NCI-H510A (cell line): ENCODE results near the gene CDK7.

ENCODE experiments used
- DNase-seq: peaks from one replicate; lab custom pipeline; 2025; lab: John Stamatoyannopoulos, UW

CDK7 gene

GRCh38 chr5:69293882-69294281 is 59.2 kb downstream of the CDK7 start:
- DNase-seq: no peak

DNA sequence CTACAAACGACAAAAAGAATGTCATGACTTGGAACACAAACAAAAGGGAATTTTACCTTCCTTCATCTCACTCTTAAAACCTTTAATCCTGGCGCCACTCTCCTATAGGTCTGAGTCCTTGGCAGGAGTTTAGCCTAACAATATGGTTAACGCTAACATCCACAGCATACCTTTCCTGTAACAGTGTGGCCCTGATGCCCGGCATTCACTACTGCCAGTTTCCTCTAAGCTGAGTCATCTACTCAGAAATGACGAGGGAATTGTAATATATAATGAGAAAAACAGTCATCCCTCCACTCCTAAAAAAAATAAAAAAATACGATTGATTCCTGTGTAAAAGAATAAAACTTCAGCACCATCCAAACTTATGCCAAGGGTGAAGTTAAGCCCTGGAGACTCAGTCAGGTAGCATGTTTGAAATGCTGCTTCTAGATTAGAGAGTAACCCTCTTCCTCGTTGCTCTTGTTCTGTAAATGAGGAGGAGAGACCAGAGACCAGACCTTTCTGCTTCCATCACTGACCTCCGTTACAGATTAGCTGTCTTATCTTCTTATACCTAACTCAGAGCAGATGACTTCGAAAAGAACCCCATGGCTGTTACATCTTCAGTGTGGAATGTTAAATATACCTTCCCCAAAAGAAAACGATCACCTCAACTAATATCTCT is 60.5 kb downstream of the CDK7 start:
- DNase-seq: no peak

GRCh38 chr5:69299625-69300024 is 64.9 kb downstream of the CDK7 start:
- no peak for DNase-seq

- peak; percentile 3 for DNase-seq
These were observed 66.0 kb downstream of the CDK7 start for GRCh38 chr5:69300537-69301203.

GRCh38 chr5:69305512-69305911 is 70.8 kb downstream of the CDK7 start:
- DNase-seq: no peak

- DNase-seq: no peak
These were observed 73.4 kb downstream of the CDK7 start for GRCh38 chr5:69308046-69308553.

GRCh38 chr5:69309380-69309779 is 74.7 kb downstream of the CDK7 start:
- no peak for DNase-seq

DNA sequence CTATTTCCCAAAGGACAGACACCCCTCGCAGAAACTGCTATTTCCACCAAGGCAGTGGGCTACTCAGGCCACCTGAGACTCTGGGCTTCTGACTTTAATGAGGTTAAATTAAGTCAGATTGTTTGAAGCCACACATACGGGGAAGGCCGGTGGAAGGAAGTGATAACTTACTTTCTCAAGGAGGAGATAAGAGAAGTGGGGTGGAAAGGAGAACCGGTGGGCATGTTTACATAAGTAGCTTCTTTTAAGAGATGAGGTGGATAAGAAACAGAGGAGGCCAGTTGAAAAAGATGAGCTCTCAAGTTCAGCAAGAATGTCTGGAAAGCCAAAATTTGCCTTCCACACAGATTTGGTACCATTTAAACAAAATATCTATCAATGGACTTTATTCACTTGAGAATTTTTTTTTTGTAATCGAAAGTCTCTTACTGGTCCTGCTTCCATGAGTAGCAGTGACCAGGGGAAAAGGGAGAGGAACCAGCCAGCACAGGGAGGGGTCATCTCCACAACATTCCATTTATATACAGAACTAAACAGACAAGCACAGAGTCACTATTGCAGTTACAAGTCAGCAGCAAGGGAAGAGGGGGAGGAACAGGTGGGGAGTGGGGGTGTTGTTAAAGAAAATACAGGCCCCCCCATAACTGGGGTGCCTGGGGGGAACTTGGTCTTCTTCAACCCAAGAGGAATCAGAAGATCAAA is 77.9 kb downstream of the CDK7 start:
- DNase-seq: no peak

GRCh38 chr5:69313428-69313827 is 78.7 kb downstream of the CDK7 start:
- DNase-seq: no peak

- no peak for DNase-seq
These were observed 81.3 kb downstream of the CDK7 start for GRCh38 chr5:69315972-69316371.

GRCh38 chr5:69317391-69317790 is 82.7 kb downstream of the CDK7 start:
- no peak for DNase-seq

- DNase-seq: no peak
These were observed 91.7 kb downstream of the CDK7 start for GRCh38 chr5:69326365-69326764.
